IPS-18c (cell line): ENCODE results near the gene HILPDA.
A peak's percentile ranks its signal among the peaks of the same experiment; 100 is the strongest.
"Not testable (repeated sequence)": the region's sequence is repeated elsewhere in the genome, so short reads cannot be mapped to it uniquely, and the experiment has no call there.

Experiments
- H3K4me3 ChIP-seq: 2 replicates; pipeline ENCODE4 v1.7.0; 2013; ENCODE audit warnings: low read depth, mild to moderate bottlenecking, low read length, moderate library complexity; ENCODE audit not compliant: insufficient read depth
- H3K9me3 ChIP-seq: one replicate; pipeline ENCODE4 v1.6.1; 2013; ENCODE audit warnings: mild to moderate bottlenecking, low read length, moderate library complexity; ENCODE audit not compliant: control insufficient read depth, insufficient read depth

The HILPDA gene

DNA sequence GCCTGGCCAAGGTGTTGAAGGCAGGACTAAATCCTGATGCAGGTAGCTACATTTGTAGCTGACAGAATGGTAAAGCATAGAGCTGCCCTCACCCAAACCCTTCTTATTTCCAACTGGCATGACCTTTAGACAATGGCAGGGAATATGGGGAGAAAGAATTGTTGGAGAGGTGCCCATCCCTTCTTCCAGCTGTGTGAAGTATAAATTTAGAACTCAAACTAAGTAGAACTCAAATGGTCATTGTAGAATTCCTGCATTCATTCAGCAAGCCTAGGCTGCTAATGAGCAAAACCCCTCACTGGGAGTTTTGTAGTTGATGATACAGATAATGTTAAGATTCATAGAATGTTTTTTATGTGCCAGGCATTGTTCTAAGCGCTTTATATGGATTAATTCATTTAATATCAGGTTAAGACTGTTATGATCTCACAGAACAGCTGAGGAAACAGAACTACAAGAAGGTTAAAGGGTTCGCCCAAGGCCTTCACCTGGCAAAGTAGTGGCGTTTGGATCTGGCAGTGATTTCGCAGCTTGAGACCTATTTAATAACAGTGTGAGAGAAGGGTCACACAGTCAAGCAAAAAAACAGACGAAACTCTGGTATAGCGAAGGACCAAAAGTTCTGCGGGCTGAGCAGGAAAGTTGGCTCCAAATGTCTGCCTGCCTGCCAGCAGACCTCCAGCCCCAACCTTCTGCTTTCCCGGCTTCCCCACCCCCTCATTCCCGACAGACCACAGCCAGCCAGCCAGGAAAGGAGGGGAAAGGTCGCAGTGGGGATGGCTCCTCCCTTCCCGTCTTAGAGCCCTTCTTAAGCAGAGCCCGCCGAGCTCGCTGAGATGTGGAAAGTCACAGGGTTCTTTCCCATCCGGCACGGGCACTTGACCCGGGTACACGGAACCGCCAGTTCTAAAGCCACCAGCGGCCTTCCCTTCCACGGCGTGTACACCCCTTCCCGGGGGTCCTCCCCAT is 1.6 kb upstream of the HILPDA start:
- H3K4me3 ChIP-seq = peak overlapping the region; percentile 38
- peaks cover 2% of the 10 kb centered on the region for H3K9me3 ChIP-seq

DNA sequence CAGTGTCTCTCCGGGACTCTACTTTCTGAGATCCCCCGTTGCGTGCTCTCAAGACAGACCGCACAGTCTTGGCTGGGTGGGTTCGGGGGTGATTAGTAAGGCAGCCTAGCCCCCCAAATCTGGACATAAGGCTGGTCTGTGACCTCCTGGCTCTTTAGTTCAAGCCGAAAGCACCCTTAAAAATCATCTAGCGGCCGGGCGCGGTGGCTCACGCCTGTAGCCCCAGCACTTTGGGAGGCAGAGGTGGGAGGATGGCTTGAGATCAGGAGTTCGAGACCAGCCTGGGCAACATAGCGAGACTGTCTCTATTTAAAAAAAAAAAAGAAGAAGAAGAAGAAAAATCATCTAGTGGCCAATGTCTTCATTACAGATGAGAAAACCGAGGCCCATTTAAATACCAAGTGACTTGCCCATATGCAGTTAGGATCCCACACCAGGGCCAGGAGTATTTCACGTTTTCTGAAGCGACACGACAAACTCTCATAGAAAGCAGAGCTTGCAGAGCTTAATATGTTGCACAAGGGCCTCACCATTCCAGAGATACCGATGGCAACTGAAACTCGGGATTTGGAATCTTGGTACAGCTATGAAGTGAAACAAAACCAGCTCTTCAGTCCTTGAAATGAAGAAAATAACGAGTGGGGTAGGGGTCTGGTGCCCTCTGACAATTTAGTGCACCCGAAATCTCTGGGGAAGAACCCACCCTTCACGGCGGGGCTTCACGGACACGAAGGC is 703 bp upstream of the HILPDA start:
- H3K9me3 ChIP-seq = peaks cover 2% of the 10 kb centered on the region

DNA sequence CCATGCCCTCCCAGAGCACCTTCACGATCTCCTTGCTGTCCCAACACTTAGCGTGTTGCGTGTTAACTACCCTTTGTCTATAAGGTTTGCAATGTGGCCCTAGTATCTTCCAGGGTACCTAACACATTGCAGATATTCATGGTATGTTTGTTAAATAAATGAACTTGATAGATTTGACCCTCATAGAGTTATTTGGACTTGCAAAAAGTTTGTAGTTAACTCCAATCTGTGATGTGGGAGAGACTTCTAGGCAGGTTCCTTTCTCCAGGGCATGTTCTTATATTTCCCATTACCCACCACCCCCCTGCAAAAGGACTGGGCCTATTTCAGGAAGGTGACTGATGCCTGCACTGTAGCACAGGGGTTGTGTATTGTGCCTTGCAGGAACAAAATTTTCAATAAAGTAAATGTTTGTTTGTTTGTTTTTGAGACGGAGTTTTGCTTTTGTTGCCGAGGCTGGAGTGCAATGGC is 612 bp downstream of the HILPDA start:
- H3K9me3 ChIP-seq = peaks cover 2% of the 10 kb centered on the region

More for the DNA sequence above, 703 bp upstream of the HILPDA start:
- peak overlapping the region; percentile 99 for H3K4me3 ChIP-seq

GRCh38 chr7:128457385-128457784 is 1.7 kb downstream of the HILPDA start:
- not testable (repeated sequence) for H3K9me3 ChIP-seq
- peak overlapping the region; percentile 42 for H3K4me3 ChIP-seq

More for the DNA sequence above, 612 bp downstream of the HILPDA start:
- peak overlapping the region; percentile 99 for H3K4me3 ChIP-seq

DNA sequence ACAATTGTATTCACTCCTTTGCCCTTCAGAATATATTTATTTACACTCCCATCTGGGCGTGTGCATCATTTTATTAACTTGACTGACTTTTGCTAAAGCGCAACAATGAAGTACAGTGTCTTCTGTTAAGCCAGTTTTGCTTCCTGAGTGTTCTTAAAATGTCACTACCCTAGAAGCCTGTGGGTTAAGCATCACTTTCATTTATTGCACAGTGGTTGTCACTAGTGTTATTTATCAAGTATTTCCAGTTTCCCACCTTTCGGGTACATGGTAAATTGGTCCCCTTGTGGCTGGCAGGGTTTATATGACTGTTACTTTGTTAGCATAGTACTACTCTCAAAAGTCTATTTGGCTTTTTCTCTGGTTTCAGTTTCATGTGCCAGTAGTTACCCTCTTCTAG is 3.3 kb downstream of the HILPDA start:
- 0 out of 2 replicates have a peak overlapping the region, but pooled peaks have one; percentile 20 for H3K4me3 ChIP-seq
- H3K9me3 ChIP-seq = peaks cover 2% of the 10 kb centered on the region

- H3K9me3 ChIP-seq = peaks cover 2% of the 10 kb centered on the region
- no peak overlapping the region for H3K4me3 ChIP-seq
Observed at GRCh38 chr7:128459394-128459878, 3.8 kb downstream of the HILPDA start.

DNA sequence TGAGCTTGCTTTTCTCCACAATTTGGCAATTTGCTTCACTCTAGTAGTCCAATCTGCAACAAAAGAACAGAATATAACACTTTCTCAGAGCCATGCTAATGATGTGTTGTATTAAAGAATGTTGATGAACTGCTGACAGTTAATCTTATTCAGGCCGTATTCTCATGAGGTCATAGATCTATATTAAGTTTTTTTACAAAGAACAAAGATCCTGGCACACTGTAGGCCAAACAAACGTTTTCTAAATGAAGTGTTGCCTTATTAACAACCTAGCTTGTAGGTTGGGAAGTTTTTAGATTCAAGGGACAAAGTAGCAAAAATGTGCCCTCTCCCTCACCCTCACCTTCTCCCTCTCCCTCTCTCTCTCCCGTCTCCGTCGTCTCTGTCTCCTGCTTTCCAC is 6.8 kb downstream of the HILPDA start:
- Histone ChIP-seq H3K4me3 (no peak overlapping the region), H3K9me3 (no peaks in the 10 kb centered on the region)

- not testable (repeated sequence) for H3K9me3 ChIP-seq, H3K4me3 ChIP-seq
Observed at GRCh38 chr7:128463345-128463744, 7.7 kb downstream of the HILPDA start.

- not testable (repeated sequence) for H3K4me3 ChIP-seq, H3K9me3 ChIP-seq
Observed at GRCh38 chr7:128463933-128464332, 8.3 kb downstream of the HILPDA start.

DNA sequence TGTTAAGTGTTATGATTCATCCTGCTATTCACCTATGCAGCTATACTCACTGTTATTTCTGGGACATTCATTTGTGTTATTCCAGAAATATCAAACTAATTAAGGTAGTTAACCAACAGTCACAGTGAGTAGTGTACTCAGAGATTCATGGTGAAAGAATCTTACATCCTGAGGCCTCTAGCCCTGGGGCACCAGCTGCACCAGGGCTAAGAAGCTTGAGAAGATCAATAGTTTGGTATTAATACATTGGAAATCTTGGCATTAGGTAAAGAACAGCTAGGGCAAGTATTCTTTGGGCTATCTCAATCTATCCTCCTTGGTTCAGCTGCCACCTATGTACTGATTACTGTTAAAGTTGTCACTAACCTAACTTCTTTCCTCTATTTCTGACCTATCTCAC is 11.2 kb downstream of the HILPDA start:
- H3K4me3 ChIP-seq, H3K9me3 ChIP-seq: not testable (repeated sequence)

DNA sequence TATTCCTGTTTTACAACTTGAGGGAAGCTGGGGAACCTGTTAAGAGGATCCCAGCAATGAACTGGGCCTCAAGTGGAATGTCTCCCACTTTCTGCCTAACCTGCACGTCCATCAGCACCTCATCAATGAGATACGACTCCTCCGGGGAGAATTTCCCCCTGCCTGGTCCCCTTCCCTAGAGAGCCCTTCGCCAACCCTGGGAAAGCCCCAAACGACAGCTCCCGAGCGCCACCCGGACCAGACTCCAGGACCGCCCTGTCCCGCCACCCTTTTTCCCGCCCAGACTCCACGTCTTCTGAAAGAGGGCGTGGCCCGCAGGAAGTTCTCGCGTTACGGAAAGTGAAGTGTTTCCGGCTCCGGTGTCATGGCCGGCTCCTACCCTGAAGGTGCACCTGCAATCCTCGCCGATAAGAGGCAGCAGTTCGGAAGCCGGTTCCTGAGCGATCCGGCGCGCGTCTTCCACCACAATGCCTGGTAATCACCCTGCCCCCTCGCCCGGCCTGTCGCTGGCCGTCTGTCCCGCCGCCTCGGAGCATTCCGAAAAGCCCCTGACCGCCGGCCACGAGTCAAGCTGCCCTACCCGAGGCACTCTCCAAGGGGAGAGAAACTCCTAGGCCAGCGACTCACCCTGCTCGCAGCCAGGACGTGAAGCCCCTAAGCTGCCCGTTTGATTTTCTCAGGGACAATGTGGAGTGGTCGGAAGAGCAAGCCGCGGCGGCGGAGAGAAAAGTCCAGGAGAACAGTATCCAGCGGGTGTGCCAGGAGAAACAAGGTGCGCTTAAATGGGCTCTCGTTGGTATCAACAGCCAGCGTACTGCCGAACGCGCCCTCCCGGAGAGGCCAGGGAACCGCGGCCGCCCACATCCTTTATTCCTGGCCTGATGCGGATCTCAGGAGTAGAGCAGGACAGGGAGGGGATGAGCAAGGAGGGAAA is 21.0 kb downstream of the HILPDA start, which contains the start of gene METTL2B:
Gene METTL2B, plus strand, starts transcription at position 347 of the 934 bp plus-strand sequence. Its CDS starts 18 bp downstream, at position 365.
- peak within 1 kb of the TSS; percentile 78 for H3K4me3 ChIP-seq
- not testable (repeated sequence) for H3K9me3 ChIP-seq

- H3K9me3 ChIP-seq = not testable (repeated sequence)
- H3K4me3 ChIP-seq = peak overlapping the region; percentile 78
Observed at GRCh38 chr7:128477336-128477690, 21.6 kb downstream of the HILPDA start.

DNA sequence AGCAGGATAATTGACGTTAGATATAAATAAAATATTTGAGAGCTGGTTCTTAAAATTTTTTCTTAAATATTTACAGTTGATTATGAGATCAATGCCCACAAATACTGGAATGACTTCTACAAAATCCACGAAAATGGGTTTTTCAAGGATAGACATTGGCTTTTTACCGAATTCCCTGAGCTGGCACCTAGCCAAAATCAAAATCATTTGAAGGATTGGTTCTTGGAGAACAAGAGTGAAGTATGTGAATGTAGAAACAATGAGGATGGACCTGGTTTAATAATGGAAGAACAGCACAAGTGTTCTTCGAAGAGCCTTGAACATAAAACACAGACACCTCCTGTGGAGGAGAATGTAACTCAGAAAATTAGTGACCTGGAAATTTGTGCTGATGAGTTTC is 23.4 kb downstream of the HILPDA start:
- H3K4me3 ChIP-seq, H3K9me3 ChIP-seq: not testable (repeated sequence)

DNA sequence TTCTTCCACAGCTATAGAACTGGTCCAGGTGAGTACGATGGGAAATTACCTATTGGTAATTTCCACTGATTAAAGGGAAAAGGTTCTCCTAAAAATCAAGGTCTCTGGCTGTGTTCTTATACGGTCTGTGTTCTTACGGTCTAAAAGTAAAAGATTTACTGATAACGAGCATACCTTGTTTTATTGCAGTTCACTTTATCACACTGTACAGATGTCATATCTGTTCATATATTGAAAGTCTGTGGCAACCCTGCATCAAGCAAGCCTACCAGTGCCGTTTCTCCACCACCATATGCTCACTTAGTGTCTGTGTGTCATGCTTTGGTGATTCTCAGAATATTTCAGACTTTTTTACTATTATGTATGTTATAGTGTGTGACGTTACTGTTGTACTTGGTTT is 32.5 kb downstream of the HILPDA start:
- not testable (repeated sequence) for H3K4me3 ChIP-seq, H3K9me3 ChIP-seq

GRCh38 chr7:128497405-128497804 is 41.7 kb downstream of the HILPDA start:
- H3K9me3 ChIP-seq = no peaks in the 10 kb centered on the region
- H3K4me3 ChIP-seq = no peak overlapping the region

DNA sequence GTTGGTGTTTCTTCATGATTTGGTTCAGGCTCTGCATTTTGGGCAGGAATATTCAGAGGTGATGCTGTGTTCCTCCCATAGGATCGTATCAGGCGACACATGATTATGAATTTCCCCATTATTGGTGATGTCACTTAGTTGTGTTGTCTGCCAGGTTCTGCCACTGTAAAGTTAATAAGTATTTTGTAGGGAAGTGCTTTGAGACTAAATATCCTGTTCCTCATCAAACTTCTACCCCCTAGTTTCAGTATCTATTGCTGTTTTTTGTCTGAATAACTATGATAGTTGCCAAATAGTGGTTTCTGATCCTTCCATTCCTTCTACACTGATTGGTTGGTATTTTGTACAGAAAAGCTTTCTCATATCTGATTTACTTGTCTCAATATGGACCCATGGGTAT is 49.7 kb downstream of the HILPDA start:
- H3K4me3 ChIP-seq, H3K9me3 ChIP-seq: not testable (repeated sequence)

DNA sequence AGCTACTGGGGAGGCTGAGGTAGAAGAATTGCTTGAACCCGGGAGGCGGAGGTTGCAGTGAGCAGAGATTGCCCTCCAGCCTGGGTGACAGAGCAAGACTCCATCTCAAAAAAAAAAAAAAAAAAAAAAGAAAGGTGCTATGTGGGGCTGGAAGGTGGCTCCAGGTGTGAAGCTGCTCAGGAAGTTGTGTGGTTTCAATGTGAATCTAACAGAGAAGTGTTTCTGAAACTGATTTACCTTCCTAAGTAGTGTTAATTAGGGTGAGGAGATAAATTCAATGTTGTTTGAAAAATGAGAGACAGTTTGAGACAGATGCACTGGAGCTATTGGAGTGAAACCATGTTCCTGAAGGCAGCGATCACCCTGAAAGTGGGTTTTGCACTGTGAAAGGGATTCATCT is 51.1 kb downstream of the HILPDA start:
- not testable (repeated sequence) for H3K9me3 ChIP-seq, H3K4me3 ChIP-seq
